HG03521 (cell line): ENCODE results near the gene ECM2.

Experiments used
- ATAC-seq: cut with Tn5 transposase; IDR thresholded peaks from one replicate; pipeline ENCODE4 v1.9.1; 2021; ENCODE audit warnings: mild to moderate bottlenecking, moderate library complexity; ENCODE audit not compliant: unreplicated experiment

The ECM2 gene

DNA sequence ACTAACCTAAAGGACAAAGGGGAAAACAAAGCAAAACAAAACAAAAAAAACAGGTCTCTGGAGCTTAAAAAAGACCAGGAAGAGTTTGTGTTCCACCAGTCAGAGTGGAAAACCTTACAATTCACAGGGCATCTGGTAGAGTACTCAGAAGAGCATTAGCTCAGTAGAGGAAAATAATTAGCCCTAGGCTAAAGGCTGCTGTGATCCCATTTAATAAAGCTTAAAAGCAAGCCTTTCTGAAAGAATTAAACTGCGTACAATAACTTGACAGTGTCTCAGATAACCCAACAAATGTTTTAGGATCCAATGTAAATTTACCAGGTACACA, 7.3 kb downstream of the ECM2 start:
- no peak for ATAC-seq

DNA sequence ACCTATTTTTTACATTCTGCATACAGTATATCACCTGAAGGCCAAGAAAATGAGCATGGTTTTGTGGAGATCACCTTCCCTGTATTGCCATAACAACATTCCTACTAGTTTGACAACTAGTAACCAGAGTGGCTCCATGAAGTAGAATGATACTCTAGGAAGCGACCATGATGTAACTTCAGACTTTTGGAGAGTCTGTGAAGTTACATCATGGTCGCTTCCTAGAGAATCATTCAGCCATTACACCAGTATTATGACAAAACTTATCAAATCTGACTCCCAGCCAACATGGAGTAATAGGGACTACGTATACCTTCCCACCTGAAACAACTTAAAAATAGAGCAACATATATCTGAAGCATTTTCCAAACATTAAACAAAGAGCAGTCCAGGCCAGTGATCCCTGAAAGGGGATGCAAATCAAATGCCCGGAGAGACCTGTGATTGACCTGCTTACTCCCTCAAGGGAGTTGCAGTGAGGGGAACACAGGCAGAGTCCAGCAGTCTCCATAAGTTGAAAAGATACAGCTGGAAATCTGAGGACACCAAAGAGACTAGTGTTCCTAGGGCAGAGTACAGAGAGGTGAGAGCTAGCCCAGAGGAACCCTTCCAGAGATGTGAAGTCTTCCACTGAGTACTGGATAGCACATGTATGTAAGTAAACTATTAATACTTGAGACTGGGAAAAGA, 7.8 kb downstream of the ECM2 start:
- no peak for ATAC-seq

DNA sequence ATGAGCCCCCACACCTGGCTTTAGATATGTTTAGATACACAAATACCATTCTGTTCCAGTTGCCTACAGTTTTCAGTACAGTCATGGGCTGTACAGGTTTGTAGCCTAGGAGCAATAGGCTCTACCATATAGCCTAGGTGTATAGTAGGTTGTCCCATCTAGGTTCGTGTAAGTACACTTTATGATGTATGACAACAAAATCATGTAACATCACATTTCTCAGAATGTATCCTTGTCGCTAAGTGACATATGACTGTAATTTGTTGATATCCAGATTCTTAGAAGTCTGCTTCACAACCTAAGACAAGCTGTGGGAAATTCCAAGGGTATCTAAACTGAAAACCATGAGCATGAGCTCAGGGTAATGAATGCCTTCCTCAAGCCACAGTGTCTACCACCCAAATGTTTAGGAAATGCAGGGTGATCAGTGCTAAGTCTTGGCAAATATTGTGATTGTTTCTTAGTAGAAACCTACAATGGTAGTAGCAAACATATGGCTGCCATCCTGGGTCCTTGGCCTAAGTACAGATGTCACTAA, 8.4 kb downstream of the ECM2 start:
- no peak for ATAC-seq

GRCh38 chr9:92525306-92525705, 10.5 kb downstream of the ECM2 start:
- ATAC-seq = no peak

DNA sequence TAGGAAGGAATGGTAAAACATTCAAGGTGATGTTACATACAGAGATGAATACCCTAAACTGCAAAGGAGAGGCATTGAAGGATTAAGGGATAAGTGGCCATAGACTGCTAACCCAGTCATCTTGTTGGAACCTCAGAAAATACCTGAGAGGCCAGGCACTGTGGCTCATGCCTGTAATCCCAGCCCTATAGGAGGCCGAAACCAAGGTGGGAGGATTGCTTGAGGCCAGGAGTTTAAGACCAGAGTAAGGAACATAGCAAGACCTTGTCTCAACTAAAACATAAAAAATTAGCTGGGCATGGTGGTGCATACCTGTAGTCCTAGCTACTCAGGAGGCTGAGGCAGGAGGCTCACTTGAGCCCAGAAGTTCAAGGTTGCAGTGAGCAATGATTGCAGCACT, 10.9 kb downstream of the ECM2 start:
- no peak for ATAC-seq

DNA sequence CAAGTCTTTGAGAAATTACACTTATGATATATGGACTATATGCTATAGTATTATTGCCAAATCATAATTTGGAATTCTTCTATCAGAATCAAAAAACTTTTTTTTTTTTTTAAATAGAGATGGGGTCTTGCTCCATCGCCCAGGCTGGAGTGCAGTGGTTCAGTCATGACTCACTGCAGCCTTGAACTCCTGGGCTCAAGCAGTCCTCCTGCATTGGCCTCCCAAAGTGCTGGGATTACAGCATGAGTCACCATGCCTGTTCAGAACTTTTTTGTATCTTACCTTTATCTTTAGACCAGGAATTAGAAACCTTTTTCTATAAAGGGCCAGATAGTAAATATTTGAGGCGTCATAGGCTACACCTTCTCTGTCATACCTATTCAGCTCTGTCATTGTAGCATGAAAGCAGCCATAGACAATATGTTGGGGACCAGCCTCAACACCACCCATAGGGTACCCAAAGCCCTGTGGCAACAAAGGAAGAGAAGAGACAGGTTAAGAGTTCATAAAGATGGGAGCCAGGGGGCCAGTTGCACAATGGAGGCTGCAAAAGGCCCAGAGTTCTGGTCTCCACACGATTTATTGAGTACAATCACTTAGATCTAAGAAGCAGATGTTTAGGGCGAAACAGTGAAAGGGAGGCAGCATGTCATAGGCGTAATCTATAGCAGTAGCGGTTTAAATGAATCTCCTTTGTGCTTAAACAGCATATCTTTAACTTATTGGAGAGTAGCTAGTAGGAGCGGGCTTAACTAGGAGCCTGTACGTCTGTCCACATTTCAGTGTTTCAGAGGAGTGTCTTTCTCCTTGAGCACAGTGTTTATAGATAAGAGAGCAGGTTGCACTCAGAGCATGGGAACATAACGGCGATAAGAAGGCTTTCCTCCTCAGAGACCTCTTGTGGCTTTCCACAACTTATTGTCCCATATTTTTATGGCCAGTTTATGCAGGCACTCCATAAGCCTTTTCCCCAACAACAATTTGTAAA, 12.5 kb downstream of the ECM2 start:
- ATAC-seq = no peak

DNA sequence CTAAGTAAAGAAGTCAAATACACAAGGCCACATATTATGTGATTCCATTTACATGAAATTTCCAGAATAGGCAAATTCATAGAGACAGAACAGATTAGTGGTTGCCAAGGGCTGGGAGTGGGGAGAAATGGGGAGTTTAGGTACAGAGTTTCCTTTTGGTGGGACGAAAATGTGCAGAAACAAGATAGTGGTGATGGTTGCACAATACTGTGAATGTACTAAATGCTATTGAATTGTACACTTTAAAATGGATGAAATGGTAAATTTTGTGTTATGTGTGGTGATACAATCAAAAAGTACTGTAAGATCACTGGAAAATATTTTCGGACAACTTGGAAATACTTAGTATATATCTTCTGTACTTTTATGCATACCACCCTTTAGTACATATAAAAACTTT, 15.0 kb downstream of the ECM2 start:
- ATAC-seq = no peak

GRCh38 chr9:92518199-92518598, 17.6 kb downstream of the ECM2 start:
- ATAC-seq = no peak

- ATAC-seq = no peak
These were observed 18.7 kb downstream of the ECM2 start for GRCh38 chr9:92517046-92517445.

- ATAC-seq = no peak
These were observed 19.3 kb downstream of the ECM2 start for GRCh38 chr9:92516521-92516920.

DNA sequence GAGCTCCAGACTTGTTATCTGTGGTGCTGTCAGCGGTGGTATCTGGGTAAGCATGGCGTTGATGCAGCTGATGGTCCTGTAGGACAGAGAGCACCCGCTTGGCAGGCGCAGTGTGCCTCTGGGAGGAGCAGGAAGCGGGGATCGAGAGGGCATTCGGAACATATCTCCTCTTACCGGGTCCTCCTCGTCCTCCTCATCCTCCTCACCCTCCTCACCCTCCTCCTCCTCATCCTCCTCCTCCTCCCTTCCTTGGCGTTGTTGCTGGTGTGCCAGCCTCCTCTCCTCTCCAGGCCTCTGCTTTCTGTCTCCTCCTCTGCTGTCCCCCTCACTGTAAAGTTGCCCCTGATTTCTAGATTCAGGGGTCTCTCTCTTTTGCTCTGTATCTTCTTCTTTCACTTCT, 21.2 kb downstream of the ECM2 start:
- ATAC-seq = no peak

GRCh38 chr9:92513349-92513748, 22.4 kb downstream of the ECM2 start:
- no peak for ATAC-seq

GRCh38 chr9:92512622-92513021, 23.2 kb downstream of the ECM2 start:
- ATAC-seq = no peak

GRCh38 chr9:92510747-92511146, 25.0 kb downstream of the ECM2 start:
- ATAC-seq = no peak

- no peak for ATAC-seq
These were observed 26.7 kb downstream of the ECM2 start for GRCh38 chr9:92509050-92509449.

DNA sequence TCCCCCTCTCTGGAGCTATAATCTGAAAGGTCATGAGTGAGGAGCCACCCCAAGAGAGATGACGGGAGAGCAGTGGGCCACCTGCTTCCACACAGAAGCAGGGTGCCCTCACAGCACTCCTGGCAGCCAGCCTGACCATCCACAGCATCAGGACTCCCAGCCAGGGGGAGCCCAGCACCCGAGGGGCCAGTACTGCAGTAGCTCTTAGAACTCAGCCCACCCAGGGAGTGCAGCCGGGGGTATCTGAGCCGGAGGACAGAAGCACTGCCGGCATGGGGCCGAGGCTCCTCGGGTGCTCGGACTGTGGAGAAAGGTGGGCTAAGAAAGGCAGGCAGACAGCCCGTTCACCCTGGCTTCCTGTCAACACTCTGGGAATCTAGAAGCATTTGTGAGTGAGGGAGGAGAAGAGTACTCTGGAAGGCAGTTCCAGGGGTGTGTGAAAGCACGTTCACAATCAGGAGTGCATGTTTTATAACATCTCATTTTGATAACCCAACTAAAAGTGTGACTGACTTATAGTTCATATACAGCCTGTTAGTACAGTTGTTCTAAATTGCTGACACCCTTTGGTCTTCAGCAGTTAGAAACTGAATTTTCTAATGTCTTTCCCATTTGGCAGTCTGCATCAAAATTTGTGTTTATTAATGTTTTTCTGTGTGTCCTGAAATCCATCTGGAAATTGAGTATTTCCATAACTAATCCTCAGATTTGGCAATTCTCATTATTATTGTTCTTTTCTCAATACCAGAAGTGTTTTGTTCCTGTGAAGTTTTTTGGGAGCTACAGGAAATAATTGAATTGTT, 27.6 kb downstream of the ECM2 start:
- ATAC-seq = no peak

- no peak for ATAC-seq
These were observed 28.3 kb downstream of the ECM2 start for GRCh38 chr9:92507496-92507895.

DNA sequence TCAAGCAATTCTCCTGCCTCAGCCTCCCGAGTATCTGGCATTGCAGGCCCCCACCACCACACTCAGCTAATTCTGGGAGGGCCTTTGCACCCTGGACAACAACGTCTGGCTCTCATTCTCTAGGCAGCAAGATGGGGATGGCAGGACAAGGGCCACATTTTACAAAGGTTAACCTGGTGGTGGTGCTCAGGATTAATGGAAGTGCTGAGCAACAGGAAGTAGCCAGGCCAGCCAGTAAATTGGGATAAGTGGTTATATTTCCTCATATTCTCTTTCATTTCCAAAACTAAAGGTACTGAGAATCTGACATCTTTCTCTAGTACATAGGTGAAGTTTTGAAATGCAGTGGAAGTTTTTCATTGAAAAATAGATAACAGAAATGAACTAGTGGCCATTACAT, 28.8 kb downstream of the ECM2 start:
- no peak for ATAC-seq

DNA sequence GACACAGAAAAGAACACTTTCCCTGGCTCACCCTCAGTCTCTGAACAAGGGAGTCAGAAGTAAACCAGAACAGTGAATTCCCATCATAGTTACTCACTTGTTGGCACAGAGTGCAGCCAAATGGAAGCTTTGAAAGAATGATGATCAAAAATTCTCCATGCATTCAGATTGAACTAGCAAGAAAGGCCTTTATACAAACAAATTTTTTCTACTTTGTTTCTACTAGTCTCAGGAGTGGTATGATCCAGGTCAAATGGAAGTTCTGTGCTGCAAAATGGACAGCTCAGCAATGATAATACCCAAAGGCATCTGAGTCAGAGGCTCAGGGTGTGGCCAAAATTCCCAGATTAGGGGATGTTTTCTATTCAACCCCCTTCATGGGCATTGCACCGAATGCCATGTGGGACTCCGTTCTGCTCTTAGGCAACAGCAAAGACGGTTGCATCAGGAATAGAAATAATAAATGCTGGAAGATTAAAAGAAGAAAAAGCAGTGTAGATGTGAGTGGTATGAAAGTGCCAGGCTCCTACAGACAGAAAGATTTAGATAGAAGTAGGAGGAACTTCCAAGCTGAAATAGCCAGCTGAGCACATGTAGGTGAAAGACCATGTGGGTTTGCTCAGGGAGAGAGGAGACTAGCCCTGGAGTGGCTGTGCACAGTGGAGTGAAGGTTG, 29.5 kb downstream of the ECM2 start:
- ATAC-seq = no peak

- ATAC-seq = no peak
These were observed 30.9 kb downstream of the ECM2 start for GRCh38 chr9:92504881-92505280.

- no peak for ATAC-seq
These were observed 32.6 kb downstream of the ECM2 start for GRCh38 chr9:92503156-92503555.
